HG03135 (cell line): Measurements from ENCODE around the gene PSMB7.

Source experiments
- ATAC-seq: cut with Tn5 transposase; IDR thresholded peaks from one replicate; pipeline ENCODE4 v1.9.1; 2021; ENCODE audit warnings: mild to moderate bottlenecking, moderate library complexity; ENCODE audit not compliant: unreplicated experiment

The PSMB7 gene

GRCh38 chr9:124304285-124304684, 111.0 kb downstream of the PSMB7 start:
- no peak for ATAC-seq

GRCh38 chr9:124303762-124304161, 111.5 kb downstream of the PSMB7 start:
- ATAC-seq: no peak
